Upper lobe of left lung (tissue), 6 donors: ENCODE data around the gene ZSWIM1. TPM values are rescaled to one million over a fixed set of nuclear protein-coding genes. Genes with fewer than 3 reads are reported as not detected.

Experiments used
- ATAC-seq, 2 donors: fragments of 200-7000 bp; cut with Tn5 transposase; one replicate each; pipeline ENCODE4 v1.9.1; 2022; ENCODE audit warnings: mild to moderate bottlenecking in 2 of 2, moderate library complexity in 2 of 2; ENCODE audit not compliant: low FRiP score in 2 of 2
- DNase-seq, 2 donors: peaks; one replicate each; pipeline ENCODE4 v3.0.0-alpha.2; 2019 to 2020
- H3K27ac ChIP-seq, 4 donors: fragments of 200-600 bp; sonication (generic); one replicate each; pipeline ENCODE4 v1.5.1; 2016 to 2019
- H3K27me3 ChIP-seq, 4 donors: fragments of 200-600 bp; sonication (generic); one replicate each; pipeline ENCODE4 v1.5.1; 2017 to 2019
- H3K36me3 ChIP-seq, 4 donors: fragments of 200-600 bp; sonication (generic); one replicate each; pipeline ENCODE4 v1.5.1; 2016 to 2019
- H3K4me1 ChIP-seq, 4 donors: fragments of 200-600 bp; sonication (generic); one replicate each; pipeline ENCODE4 v1.5.1; 2018 to 2019
- H3K4me3 ChIP-seq, 4 donors: fragments of 200-600 bp; sonication (generic); one replicate each; pipeline ENCODE4 v1.5.1; 2017 to 2019; ENCODE audit warnings: mild to moderate bottlenecking in 2 of 4, moderate library complexity in 1 of 4
- H3K9me3 ChIP-seq, 4 donors: fragments of 200-600 bp; sonication (generic); one replicate each; pipeline ENCODE4 v1.5.1; 2018 to 2019
- EP300 ChIP-seq, 4 donors: sonication (generic); formaldehyde crosslinking; IDR thresholded peaks; one replicate each; pipeline ENCODE4 v1.5.1; 2017; ENCODE audit warnings: antibody characterized with exemption in 4 of 4, control low read depth in 2 of 4
- POLR2A ChIP-seq, 4 donors: fragments of 450-650 bp; IDR thresholded peaks; one replicate each; pipeline ENCODE4 v1.5.1; 2016 to 2017; ENCODE audit warnings: antibody characterized with exemption in 4 of 4, mild to moderate bottlenecking in 2 of 4
- POLR2AphosphoS5 ChIP-seq, 2 donors: sonication (generic); formaldehyde crosslinking; IDR thresholded peaks; one replicate each; pipeline ENCODE4 v1.5.1; 2017; ENCODE audit warnings: antibody characterized with exemption in 2 of 2
- WGBS, 2 donors: methylation state at CpG; one replicate each; pipeline ENCODE4 v1.1.5; 2017 to 2018; 5-methylcytosine and 5-hydroxymethylcytosine counted together
- total RNA-seq, 6 donors: library from RNA; depleted of rRNA in 4 of 6; stranded (reverse); fragments of >200 nt in 4 of 6; gene quantifications; one replicate each; pipeline versions ENCODE4 v1.1.0 to v1.2.1, GENCODE V29; 2016 to 2021
- TF ChIP-seq, protein P1 (sequence below), 6 experiments: fragments of 450-650 bp in 4 of 6; fragments of 200-600 bp in 2 of 6; sonication (generic) in 2 of 6; IDR thresholded peaks; one replicate each; pipeline ENCODE4 v1.5.1; 2016 to 2019; ENCODE audit warnings: antibody characterized with exemption in 6 of 6
- donor health status: DM: no; HTN: no; CAD: no; lungs with moderate emphysema.
- donor health status: DM: no; HTN: yes; CAD: no; lungs with severe emphysema.

Gene ZSWIM1
- total RNA-seq, 6 donors from 2014 or later, result 4.2 to 9.7 (median 8.6) TPM

DNA sequence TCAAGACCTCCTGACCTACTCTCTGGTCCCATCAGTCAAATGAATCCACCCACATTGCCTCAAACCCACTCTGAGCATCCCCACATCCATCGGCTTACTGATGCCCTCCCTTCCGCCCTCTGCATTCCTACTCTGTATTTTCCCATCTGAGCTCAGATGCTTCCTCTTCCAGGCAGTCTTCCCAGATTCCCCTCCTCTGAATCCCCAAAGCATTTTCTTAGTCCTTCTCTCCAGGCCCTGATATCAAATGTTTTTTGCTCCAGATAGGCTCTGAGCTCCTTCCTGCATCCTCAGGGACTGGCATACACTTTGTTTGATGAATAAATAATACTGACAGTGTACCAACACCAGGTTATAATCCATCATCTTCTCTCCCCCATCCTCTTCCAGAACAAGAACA lies 27.1 kb downstream of the ZSWIM1 start:
- H3K9me3 ChIP-seq, result no peaks in the 10 kb centered on the region
- H3K27ac ChIP-seq, result no peak overlapping the region
- no peaks in the 10 kb centered on the region for H3K27me3 ChIP-seq
- peaks cover 18 to 39% (median 25%) of the 10 kb centered on the region in 4 donors for H3K4me1 ChIP-seq
- ATAC-seq (no peak), DNase-seq (no peak)
- TF ChIP-seq EP300 (IDR thresholded peaks at IDR 0.05) (no peak), POLR2A (IDR thresholded peaks at IDR 0.05) (no peak), POLR2AphosphoS5 (IDR thresholded peaks at IDR 0.05) (no peak)
- TF ChIP-seq, protein P1, sequence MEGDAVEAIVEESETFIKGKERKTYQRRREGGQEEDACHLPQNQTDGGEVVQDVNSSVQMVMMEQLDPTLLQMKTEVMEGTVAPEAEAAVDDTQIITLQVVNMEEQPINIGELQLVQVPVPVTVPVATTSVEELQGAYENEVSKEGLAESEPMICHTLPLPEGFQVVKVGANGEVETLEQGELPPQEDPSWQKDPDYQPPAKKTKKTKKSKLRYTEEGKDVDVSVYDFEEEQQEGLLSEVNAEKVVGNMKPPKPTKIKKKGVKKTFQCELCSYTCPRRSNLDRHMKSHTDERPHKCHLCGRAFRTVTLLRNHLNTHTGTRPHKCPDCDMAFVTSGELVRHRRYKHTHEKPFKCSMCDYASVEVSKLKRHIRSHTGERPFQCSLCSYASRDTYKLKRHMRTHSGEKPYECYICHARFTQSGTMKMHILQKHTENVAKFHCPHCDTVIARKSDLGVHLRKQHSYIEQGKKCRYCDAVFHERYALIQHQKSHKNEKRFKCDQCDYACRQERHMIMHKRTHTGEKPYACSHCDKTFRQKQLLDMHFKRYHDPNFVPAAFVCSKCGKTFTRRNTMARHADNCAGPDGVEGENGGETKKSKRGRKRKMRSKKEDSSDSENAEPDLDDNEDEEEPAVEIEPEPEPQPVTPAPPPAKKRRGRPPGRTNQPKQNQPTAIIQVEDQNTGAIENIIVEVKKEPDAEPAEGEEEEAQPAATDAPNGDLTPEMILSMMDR (IDR thresholded peaks at IDR 0.05), result no peak
- peaks cover 0 to 14% (median 2%) of the 10 kb centered on the region in 4 donors for H3K36me3 ChIP-seq
- WGBS, 2 donors, result 90 to 95% methylated on average over 2 of the region's 2 CpGs
- no peak overlapping the region for H3K4me3 ChIP-seq

DNA sequence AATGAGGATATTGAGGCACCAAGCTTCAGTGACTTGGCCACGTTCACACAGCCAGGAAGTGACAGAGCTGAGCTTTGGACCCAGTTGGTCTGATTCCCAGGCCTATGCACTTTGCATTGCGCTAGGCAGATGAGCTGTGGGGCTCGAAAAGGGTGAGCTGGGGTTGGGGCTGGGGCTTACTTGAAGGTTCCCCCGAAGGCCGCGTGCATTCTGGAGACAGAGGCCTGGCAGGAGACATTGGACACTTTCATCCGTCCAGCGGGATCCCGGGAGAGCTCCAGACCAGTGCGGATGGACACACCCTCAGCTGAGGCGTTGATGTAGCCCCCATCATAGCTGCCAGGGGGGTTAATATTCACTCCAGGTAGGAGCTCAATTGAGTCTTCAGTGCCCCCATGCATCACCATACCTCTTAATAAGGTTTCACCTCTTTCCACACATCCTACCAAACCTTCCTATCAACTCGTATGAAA lies 28.3 kb downstream of the ZSWIM1 start:
- Histone ChIP-seq H3K27me3 (no peaks in the 10 kb centered on the region), H3K36me3 (peaks cover 0 to 14% (median 2%) of the 10 kb centered on the region in 4 donors), H3K4me3 (no peak overlapping the region), H3K9me3 (no peaks in the 10 kb centered on the region), H3K27ac (peak overlapping the region in 1 of 4 donors; percentile 24), H3K4me1 (peaks cover 18 to 44% (median 25%) of the 10 kb centered on the region in 4 donors)
- TF ChIP-seq, protein P1 (IDR thresholded peaks at IDR 0.05), result no peak
- TF ChIP-seq POLR2AphosphoS5 (IDR thresholded peaks at IDR 0.05), result no peak
- TF ChIP-seq POLR2A (IDR thresholded peaks at IDR 0.05), result no peak
- TF ChIP-seq EP300 (IDR thresholded peaks at IDR 0.05), result no peak
- ATAC-seq, result no peak
- no peak for DNase-seq
- WGBS, 2 donors, result 88 to 93% methylated on average over 10 to 12 of the region's 12 CpGs

- ATAC-seq (no peak), DNase-seq (peak in 1 of 2 donors; percentile 28)
- TF ChIP-seq, protein P1 (IDR thresholded peaks at IDR 0.05), result no peak
- TF ChIP-seq EP300 (IDR thresholded peaks at IDR 0.05) (no peak), POLR2A (IDR thresholded peaks at IDR 0.05) (no peak), POLR2AphosphoS5 (IDR thresholded peaks at IDR 0.05) (no peak)
- H3K27me3 ChIP-seq, result no peaks in the 10 kb centered on the region
- WGBS, 2 donors, result 75 to 81% methylated on average over 21 to 22 of the region's 22 CpGs
- H3K4me3 ChIP-seq, result peak overlapping the region in 2 of 4 donors; percentile 48 to 51
- H3K27ac ChIP-seq, result peak overlapping the region; percentile 24 to 86 (median 48)
- no peaks in the 10 kb centered on the region for H3K9me3 ChIP-seq
- peaks cover 0 to 8% (median 2%) of the 10 kb centered on the region in 4 donors for H3K36me3 ChIP-seq
- peaks cover 18 to 44% (median 29%) of the 10 kb centered on the region in 4 donors for H3K4me1 ChIP-seq
Observed at GRCh38 chr20:45909817-45910669, 29.0 kb downstream of the ZSWIM1 start.

GRCh38 chr20:45910670-45911485 lies 29.9 kb downstream of the ZSWIM1 start:
- Histone ChIP-seq H3K4me3 (peak overlapping the region; percentile 33 to 51 (median 46)), H3K9me3 (no peaks in the 10 kb centered on the region), H3K27ac (peak overlapping the region; percentile 54 to 86 (median 77)), H3K4me1 (peaks cover 18 to 44% (median 29%) of the 10 kb centered on the region in 4 donors), H3K36me3 (peaks cover 0 to 4% (median 2%) of the 10 kb centered on the region in 4 donors), H3K27me3 (no peaks in the 10 kb centered on the region)
- WGBS, 2 donors, result 2 to 4% methylated on average over 33 to 38 of the region's 43 CpGs
- DNase-seq (peak; percentile 97 to 99), ATAC-seq (peak; percentile 93 to 94)
- TF ChIP-seq, protein P1 (IDR thresholded peaks at IDR 0.05), result no peak
- TF ChIP-seq POLR2A (IDR thresholded peaks at IDR 0.05) (peak in 1 of 4 donors; percentile 76), EP300 (IDR thresholded peaks at IDR 0.05) (no peak), POLR2AphosphoS5 (IDR thresholded peaks at IDR 0.05) (peak; percentile 69 to 72)
